ENCODE results near the gene GPX8.

DNA sequence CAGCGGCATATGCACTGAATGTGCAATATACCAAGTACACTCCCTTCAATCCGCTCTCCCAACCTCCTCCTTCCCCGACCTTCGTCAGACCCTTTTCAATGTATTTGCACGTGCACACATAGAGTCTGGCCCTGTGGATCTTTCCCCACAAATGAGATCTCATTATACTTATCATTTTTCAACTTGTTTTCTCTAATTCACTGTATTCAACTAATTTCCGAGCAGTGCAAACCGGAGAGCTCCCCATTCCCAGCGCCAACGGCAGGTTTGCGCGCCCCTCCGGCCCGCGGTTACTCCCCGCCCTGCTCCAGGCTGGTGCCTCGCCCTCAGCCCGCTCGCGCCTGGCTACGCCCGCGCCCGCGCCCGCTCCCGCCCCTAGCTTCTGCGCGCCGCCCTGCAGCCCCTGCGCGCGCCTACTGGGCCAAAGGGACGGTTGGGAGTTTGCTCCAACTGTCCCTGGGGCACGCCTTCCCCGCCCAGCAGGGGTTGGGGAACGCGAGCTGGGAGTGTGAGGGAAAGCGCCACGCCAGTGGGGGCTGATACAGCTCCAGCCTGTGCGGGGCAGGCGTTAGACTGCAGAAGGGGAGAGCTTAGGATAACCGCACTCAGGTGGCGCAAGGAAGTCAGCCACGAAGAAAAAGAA, 16.3 kb downstream of the GPX8 start:
- TF ChIP-seq, protein P1, sequence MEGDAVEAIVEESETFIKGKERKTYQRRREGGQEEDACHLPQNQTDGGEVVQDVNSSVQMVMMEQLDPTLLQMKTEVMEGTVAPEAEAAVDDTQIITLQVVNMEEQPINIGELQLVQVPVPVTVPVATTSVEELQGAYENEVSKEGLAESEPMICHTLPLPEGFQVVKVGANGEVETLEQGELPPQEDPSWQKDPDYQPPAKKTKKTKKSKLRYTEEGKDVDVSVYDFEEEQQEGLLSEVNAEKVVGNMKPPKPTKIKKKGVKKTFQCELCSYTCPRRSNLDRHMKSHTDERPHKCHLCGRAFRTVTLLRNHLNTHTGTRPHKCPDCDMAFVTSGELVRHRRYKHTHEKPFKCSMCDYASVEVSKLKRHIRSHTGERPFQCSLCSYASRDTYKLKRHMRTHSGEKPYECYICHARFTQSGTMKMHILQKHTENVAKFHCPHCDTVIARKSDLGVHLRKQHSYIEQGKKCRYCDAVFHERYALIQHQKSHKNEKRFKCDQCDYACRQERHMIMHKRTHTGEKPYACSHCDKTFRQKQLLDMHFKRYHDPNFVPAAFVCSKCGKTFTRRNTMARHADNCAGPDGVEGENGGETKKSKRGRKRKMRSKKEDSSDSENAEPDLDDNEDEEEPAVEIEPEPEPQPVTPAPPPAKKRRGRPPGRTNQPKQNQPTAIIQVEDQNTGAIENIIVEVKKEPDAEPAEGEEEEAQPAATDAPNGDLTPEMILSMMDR (IDR thresholded peaks at IDR 0.05) = peak; percentile 56 to 94 (median 71)
- no peak for TF ChIP-seq POLR2A (IDR thresholded peaks at IDR 0.05)

Data from body of pancreas (tissue), 4 donors.